Cardiac fibroblast (primary cell): ENCODE measurements around the gene CFAP97.

Experiments used
- DNase-seq, 2 donors: peaks; one replicate each; pipeline versions ENCODE4 v3.0.0 to v3.0.0-alpha.2; 2010; ENCODE audit warnings: low read depth in 2 of 2
- H3K4me3 ChIP-seq, 2 donors: replicated peaks in 1 of 2; 1 replicate in 1 of 2; 2 replicates in 1 of 2; pipeline ENCODE4 v1.5.1; 2011; ENCODE audit warnings: low read depth in 2 of 2, low read length in 2 of 2, mild to moderate bottlenecking in 2 of 2, moderate library complexity in 1 of 2
- CTCF ChIP-seq: IDR thresholded peaks from one replicate; pipeline ENCODE4 v1.5.1; 2011; ENCODE audit warnings: low read depth, mild to moderate bottlenecking, low read length, inconsistent platforms

Gene CFAP97

GRCh38 chr4:185137233-185137925 lies 66.4 kb downstream of the CFAP97 start:
- H3K4me3 ChIP-seq, result no peak overlapping the region
- no peak for TF ChIP-seq CTCF
- no peak for DNase-seq

GRCh38 chr4:185134307-185134869 lies 69.4 kb downstream of the CFAP97 start:
- no peak overlapping the region for H3K4me3 ChIP-seq
- peak; percentile 42 for TF ChIP-seq CTCF
- peak; percentile 72 for DNase-seq

GRCh38 chr4:185128272-185129119 lies 75.3 kb downstream of the CFAP97 start:
- no peak for TF ChIP-seq CTCF
- peak overlapping the region; percentile 54 to 55 for H3K4me3 ChIP-seq
- DNase-seq, result no peak

GRCh38 chr4:185127021-185127925 lies 76.5 kb downstream of the CFAP97 start:
- peak overlapping the region; percentile 54 to 55 for H3K4me3 ChIP-seq
- TF ChIP-seq CTCF, result no peak
- DNase-seq, result peak in 1 of 2 donors; percentile 23

- no peak for TF ChIP-seq CTCF
- no peak overlapping the region for H3K4me3 ChIP-seq
- no peak for DNase-seq
Observed at GRCh38 chr4:185124006-185124405, 79.8 kb downstream of the CFAP97 start.

GRCh38 chr4:185122681-185123345 lies 81.0 kb downstream of the CFAP97 start:
- TF ChIP-seq CTCF, result no peak
- H3K4me3 ChIP-seq, result no peak overlapping the region
- DNase-seq, result no peak
